NCI-H82 (cell line): Measurements from ENCODE around the gene ZNF787.
"Not testable (repeated sequence)": the region's sequence is repeated elsewhere in the genome, so short reads cannot be mapped to it uniquely, and the experiment has no call there.

ENCODE experiments used
- DNase-seq: peaks from one replicate; lab custom pipeline; 2025; lab: John Stamatoyannopoulos, UW

Gene ZNF787

DNA sequence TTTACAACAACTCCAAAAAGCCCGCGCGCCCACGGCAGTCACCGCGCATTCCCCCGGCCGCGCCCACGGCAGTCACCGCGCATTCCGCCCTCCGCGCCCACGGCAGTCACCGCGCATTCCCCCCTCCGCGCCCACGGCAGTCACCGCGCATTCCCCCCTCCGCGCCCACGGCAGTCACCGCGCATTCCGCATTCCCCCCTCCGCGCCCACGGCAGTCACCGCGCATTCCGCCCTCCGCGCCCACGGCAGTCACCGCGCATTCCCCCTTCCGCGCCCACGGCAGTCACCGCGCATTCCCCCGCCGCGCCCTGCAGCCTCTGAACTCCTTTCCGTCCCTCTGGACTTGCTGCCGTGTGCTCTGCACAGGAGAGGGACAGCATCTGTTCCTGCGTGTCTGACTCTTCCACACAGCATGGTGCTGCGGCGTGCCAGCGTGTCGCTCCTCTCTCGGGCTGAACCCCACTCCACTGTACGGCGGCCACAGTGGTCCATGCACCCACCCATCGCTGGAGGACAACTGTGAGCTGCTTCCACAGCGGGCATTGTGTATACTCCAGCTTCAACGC, 15.2 kb downstream of the ZNF787 start:
- not testable (repeated sequence) for DNase-seq

DNA sequence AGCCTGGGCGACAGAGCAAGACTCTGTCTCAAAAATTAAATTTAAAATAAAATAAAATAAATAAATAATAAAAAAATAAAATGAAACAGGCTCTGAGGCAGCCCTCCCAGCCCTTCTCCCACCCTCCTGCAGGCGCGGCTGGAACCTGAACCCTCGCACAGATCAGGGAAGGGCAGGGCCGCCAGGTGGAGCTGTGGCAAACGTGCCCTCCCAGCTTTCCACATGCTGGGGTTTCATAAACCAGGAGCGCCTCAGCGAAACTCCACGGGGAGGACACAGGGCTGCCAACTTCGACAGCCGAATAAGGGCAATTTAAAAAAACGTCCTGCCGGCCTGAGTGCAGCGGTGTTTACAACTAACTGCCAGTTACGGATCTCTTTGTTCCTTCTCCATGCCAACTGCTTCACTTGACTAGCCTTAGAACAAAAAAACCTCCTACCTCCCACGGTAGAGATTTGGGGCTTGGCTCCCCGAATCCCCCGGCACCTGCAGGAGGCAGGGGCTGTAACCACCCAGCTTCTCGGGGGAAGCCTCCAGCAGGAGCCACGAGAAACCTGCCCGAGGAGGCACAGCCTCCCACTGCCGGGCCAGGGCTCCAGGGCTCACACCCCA, 15.9 kb downstream of the ZNF787 start:
- peak; percentile 61 for DNase-seq

DNA sequence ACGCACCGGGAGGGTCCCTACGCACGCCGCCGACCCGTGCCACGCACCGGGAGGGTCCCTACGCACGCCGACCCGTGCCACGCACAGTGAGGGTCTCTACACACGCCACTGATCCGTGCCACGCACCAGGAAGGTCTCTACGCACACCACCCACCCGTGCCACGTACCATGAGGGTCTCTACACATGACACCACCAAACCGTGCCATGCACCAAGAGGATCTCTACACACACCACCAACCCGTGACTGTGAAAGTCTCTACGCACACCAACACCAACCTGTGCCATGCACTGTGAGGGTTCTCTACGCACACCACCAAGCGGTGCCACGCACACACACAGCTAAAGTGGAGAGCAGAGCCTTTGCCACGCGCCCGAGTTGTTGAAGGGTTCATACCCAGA, 16.7 kb downstream of the ZNF787 start:
- DNase-seq: no peak

DNA sequence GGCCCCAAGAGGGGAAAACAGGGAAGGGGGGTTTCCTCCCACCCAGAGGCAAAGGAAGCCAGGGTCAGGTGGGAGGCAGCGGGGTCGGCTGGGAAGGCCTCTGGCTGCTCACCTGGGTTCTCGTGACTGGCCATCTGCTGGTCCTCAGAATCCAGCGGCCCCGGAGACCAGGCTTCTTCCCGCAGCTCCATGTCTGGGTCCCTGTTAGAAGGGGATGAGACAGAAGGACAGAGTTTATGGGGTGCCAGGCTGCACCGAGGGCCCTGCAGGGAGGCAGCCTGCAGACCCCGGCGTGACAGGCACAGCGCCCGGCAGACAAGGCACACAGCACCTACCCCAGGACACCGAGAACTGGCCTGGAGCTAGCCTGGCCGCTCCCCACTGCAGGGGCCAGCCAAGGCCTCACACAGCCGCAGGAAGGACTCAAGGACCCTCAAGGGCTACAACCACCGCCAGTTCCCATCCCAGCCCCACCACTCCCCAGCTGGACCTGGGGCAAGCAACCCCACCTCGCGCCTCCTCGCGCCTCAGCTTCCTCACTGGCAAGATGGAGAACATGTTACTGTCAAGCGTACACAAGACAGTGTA, 18.0 kb downstream of the ZNF787 start:
- no peak for DNase-seq

DNA sequence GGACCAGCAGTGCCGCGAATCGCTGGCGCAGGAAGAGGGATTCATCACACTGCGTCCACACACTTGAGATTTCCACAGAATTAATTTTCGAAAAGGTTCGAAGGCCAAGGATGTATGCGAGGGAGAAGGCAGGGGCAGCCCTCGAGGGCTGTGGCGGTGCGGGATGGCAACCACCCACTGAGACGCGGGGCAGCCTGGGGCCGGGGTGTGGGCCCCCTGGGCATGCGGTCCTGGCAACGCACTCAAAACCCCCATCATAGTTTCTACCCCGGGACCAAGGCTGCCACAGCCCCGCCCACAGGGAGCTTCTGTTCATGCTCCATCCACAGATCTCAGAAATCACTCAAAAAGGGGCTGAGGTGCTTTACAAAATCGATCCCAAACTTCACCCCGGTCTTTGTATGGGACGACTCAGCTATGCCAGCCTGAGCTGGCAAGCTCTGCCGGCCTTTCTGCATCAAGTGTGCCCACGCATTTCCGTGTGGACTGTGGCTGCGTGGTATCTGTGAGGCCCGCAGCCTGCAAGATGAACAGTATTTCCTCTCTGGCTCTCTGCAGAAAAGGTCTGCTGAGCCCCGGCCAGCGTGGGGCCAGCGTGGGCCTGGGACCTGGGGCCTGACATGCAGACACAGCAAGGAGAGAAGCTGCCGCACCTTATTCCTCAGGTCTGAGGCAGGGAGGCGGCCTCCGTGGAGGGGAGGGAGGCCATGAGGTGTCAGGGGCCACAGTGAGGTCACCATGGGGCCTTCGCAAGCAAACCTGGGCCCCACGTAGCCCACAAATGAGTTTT, 19.2 kb downstream of the ZNF787 start:
- no peak for DNase-seq

DNA sequence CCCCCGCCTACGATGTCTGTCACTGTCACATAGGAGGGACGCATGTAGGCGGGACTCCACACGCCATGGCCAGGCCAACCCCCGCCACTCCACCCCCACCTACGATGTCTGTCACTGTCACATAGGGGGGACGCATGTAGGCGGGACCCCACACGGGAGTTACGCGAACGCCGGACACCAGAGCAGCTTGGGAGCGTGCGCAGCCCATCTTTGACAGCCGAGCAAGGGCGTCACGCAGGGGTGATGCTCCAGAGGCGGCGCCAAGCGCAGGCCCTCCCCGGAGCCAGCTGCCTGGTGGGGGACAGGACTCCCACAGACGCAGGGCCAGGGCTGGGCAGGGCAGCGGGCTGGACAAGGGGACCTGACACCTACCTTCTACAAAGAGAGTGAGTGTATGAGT, 20.0 kb downstream of the ZNF787 start:
- no peak for DNase-seq

DNA sequence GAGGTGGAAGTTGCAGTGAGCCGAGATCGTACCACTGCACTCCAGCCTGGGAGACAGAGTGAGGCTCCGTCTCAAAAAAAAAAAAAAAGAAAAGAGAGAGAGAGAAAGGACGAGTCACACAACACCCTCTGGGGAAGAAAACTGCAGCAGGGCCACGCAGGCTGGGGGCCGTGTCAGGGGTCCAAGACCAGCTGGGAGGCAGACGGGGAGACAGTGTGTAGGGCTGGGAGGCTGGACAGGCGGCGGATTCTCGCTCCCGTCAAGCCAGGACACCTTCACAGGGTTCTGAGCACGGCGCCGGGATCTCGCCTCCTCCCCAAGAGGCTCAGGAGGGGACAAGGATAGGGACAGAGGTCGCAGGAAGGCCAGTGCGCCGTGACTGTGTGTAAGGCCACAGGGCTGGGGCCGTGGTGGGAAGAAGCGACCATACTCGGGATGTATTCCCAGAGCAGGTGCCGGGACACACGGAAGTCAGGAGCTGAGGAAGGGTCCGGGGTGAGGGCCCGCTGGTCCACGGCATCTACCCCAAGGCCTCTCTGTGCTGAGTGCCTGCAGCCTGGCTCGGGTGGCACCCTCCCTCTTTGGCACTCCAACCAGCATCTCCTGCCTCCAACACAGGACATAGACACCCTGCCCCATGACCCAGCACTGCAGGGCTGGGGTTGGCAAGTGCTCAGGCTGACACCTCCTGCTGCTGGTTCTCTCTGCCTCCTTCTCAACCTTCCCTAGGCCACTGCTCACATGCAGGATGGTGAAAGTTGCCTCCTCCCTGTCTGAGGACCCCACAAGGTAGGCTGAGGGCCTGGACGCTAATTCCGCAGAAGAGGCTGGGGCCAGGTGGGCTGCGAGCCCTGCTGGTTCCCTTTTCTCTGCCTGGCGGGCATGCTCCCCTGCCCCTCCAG, 21.2 kb downstream of the ZNF787 start:
- DNase-seq: no peak

DNA sequence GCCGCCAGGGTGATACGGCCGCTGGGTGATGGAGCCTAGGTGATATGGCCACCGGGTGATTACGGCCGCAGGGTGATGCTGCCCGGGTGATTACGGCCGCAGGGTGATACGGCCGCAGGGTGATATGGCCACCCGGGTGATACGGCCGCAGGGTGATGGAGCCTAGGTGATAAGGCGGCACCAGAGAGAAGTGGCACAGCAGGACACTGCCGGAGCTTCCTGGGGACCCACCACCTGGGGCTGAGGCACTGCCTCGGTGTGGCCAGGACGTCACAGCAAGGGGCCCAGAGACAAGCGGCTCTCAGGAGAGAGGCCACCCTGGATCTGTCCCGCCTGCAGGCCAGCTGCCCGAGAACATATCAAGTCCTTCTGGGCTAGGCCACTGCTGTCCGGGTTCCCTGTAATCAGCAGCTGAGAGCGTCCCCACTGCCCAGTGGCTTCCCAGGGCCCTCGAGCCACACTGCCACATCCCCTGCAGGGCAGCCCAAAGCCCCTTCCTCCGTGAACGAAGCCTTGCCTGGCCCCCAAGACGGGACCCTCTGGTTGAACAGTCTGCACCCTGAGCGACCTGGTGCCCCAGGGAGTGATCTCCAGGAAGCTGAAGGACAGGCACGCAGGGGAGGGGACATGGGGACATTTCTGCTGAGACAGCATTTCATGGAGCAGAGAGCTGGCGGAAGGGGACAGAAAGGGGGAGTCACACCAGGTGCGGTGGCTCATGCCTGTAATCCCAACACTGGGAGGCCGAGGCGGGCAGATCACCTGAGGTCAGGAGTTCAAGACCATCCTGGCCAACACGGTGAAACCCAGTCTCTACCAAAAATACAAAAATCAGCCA, 22.1 kb downstream of the ZNF787 start:
- DNase-seq: no peak

DNA sequence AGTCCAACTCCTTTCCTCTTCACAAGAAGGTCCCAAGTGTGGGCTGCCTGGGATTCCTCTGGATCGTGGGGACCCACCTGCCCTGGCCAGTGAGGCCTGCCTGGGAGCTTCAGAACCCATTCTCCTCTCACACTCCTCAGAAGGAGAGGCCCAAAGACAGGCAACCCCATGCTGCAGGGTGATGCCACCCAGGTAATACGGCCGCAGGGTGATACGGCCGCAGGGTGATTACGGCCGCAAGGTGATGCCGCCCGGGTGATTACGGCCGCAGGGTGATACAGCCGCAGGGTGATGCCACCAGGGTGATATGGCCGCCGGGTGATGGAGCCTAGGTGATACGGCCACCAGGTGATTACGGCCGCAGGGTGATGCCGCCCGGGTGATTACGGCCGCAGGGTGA, 22.9 kb downstream of the ZNF787 start:
- DNase-seq: not testable (repeated sequence)

DNA sequence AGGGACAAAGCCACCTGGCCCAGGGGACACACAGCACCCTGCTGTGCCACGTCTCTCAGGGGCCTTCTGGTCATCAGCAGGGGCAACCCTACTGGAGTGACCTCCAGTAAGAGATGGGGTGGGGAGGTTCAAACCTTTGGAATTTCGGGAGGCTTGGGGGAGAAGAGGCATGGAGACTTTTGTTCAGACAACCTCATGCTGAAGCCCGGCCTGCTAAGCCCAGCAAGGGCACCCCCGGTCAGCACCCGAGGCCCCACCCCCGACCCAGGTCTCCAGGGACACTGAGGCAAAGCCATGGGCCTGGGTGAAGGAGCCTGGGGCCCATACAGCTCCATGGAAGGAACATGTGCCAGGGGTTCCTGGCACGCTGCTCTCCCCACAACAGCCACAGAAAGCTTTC, 23.3 kb downstream of the ZNF787 start:
- no peak for DNase-seq

DNA sequence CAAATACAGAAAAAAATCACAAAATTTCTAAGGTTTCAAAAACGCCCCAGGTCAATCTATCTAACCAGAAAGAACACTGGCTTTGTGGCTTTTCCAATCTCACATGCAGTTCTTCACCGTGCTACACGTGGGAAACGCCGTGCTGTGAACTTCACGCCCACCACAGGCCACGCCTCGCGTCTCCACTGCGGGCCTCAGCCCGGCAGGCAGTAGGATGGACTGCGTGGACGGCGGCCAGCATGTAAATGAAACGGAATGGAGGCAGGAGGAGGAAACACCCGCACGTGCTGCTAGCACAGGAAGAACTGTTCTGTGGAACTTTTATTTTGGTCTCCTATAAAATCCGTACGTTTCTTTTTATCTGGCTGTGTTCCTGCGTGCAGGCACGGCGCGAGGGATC, 23.8 kb downstream of the ZNF787 start:
- no peak for DNase-seq

DNA sequence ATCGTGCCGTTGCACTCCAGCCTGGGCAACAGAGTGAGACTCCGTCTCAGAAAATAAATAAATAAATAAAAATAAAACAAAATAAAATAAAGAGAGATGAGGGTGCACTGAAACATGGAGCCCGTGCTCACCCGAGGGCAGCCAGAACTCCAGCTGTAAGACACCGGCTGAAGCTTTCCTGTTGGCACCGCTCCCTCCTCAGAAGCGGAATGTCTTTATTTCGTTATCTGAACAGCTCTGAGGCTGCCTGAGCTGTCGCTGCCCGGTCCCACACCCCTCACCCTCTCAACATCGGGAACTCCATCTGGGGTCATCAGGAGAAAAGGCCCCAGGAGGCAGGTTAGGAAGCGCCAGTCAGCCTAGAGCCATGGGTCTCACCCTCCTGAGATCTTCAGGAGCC, 24.4 kb downstream of the ZNF787 start:
- no peak for DNase-seq

DNA sequence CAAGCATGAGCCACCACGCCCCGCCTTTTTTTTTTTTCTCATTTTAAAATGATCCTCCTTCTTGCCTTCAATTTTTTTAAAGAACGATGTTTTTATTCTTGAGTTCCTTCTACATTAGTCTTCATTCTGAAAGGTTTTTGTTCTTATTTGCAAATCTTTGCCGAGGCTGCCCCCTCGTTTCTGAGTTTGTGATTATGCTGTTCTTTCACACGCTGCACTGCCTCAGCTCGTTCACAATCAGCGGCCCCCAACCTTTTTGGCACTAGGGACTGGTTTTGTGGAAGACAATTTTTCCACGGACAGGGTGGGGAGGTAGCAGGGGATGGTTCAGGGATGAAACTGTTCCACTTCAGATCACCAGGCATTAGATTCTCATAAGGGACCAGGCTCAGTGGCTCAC, 26.6 kb downstream of the ZNF787 start:
- no peak for DNase-seq

DNA sequence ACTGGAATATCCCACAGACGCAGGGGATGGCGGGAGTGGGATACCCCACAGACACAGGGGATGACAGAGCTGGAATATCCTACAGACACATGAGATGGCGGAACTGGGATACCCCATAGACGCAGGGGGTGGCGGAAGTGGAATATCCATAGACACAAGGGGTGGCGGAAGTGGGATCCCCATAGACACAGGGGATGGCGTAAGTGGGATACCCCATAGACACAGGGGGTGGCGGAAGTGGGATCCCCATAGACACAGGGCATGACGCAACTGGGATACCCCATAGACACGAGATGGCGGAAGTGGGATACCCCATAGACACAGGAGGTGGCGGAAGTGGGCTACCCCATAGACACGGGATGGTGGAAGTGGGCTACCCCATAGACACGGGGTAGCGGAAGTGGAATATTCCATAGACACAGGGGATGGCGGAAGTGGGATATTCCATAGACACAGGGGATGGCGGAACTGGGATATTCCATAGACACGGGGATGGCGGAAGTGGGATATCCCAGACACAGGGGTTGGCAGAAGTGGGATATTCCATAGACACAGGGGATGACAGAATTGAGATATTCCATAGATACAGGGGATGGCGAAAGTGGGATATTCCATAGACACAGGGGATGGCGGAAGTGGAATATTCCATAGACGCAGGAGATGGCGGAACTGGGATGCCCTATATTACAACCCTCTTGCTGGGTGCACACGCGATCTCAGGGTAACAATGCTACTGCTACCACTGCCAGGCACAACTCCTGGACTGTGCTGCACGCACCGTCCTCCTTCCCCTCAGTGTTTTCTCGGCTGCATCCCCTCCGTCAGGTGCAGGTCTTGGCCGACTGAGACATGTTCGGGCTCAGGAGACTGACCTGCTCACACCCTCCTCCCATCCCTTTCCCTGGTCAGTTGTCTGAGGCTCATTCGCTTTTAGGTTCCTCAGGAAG, 28.1 kb downstream of the ZNF787 start:
- DNase-seq: no peak

DNA sequence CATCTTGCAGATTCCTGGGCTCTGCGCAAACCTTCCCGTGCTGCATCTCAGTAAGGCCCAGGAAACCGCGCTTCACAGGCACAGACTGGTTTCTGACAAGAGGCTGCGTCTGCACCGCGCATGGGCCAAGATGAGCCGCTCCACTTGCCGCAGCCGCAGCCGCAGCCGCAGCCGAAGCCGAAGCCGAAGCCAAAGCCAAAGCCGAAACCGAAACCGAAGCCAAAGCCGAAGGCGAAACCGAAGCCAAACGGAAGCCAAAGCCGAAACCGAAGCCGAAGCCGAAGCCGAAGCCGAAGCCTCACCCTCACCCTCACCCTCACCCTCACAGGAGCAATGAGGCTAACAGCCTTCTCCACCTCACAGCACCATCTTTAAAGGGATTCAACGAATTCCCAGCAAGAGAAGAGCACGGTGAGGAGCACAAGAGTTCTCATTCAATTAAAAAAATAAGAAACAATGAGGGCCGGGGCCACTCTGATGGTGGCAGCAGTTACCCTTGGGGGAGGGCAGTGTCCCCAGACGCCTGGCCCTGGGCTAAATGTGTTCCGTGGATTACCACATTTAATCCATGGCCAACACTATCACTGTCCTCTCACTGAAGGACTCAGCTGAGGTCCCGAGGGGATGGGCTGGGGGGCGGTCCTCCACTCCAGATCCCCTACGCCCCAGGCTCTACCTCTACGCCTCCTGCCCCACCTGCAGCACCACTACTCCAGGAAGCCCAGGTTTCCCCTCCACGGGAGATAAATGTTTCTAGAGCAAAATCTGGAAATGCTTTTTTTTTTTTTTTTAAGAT, 29.1 kb downstream of the ZNF787 start:
- no peak for DNase-seq

DNA sequence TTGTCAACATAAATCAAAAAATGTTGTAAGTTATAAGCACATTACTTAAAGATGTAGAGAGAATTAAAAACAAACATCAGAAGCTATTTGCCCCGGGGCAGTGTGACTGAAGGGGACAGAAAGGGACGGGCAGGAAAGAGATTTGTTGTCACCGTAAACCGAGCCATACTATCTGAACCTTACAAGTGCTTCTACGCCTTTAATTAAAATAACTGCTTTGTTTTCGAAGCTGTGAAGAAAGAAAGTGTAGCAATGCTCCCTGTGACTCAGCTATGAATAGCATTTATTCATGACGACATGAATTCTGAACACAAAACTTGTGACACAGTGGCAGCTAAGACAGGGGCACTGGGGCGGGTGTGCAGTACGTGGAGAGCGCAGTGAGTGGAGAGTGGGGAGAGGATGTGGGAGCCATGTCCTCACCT, 30.0 kb downstream of the ZNF787 start:
- DNase-seq: no peak

DNA sequence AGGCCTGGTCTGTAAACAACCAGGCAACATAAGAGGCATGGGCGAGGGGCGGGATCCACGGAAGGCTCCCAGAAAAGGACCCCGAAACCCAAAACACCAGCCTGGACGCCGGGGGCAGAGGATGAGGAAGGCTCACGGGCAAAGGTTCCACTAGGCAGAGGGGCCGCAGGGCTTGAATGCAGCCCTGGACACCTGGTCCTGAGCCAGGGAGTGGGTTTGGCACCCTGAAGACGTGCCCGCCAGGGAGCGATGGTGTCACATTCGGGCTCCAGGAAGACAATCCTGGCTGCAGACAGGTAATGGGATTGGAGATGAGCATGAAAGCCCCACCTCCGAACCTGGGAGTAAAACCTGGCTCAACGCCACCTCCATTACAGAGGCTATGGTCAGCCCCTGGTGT, 31.8 kb downstream of the ZNF787 start:
- no peak for DNase-seq

DNA sequence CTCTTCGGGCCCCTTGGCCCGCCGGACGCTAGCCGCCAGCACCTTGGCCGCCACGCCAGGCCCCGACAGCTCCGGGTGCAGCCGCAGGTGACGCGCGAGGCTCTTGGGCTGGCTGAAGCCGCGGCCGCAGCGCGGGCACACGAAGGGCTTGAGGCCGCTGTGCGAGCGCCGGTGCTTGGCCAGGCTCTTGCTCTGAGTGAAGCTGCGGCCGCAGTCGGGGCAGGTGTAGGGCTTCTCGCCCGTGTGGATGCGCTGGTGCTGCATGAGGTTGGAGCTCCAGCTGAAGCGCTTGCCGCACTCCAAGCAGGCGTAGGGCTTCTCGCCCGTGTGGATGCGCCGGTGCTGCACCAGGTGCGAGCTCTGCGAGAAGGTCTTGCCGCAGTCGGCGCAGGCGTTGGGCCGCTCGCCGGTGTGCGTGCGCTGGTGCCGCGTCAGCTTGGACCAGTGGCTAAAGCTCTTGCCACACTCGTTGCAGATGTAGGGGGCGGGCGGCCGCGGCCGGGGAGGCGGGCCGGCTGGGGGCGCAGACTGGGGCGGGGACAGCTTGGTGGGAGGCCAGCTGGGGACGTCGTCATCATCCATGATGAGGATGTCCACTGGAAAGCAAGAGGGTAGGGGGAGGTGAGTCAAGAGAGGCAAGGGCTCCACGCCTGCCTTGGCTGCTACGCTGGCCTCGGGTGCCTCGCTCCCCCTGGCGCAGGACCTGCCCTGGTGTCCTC, 32.4 kb downstream of the ZNF787 start:
- DNase-seq: no peak
